ENCODE data around the gene IPMK. TPM values are rescaled to one million over a fixed set of nuclear protein-coding genes. Genes with fewer than 3 reads are reported as not detected.

The IPMK gene
- total RNA-seq, 4 donors from 2014 or later = 2.6 to 17.1 (median 12.9) TPM

GRCh38 chr10:58212622-58213021, 55.1 kb downstream of the IPMK start:
- intact Hi-C loops (cut with DNase I; ENCODE audit: low total_unique reads) = no loop called here
- no peak for TF ChIP-seq POLR2AphosphoS5 (IDR thresholded peaks at IDR 0.05)
- no peak for TF ChIP-seq POLR2A (IDR thresholded peaks at IDR 0.05)
- TF ChIP-seq CTCF (IDR thresholded peaks at IDR 0.05) = no peak
- no peak for TF ChIP-seq EP300 (IDR thresholded peaks at IDR 0.05; ENCODE audit: low read depth)
- Histone ChIP-seq H3K27me3 (no peaks in the 10 kb centered on the region), H3K4me3 (no peak overlapping the region), H3K36me3 (no peaks in the 10 kb centered on the region), H3K4me1 (no peaks in the 10 kb centered on the region), H3K9me3 (no peaks in the 10 kb centered on the region), H3K27ac (no peak overlapping the region)
- no peak for DNase-seq
- in situ Hi-C loops (cut with MboI; ENCODE audit: low pct_ligation_motif_present in 1 of 4, low pct_unique_long_range_greater_than_20kb in 1 of 4, low sequenced_read_pairs in 3 of 4) = no loop called here
- 93% methylated on average over 3 of the region's 3 CpGs; no CpG with 5 or more reads in 1 of the 2 donors for WGBS, 2 donors (ENCODE audit: low coverage in 1 of 2)

GRCh38 chr10:58210160-58210559, 57.5 kb downstream of the IPMK start:
- intact Hi-C loops (cut with DNase I; ENCODE audit: low total_unique reads) = no loop called here
- DNase-seq = no peak
- no peak for TF ChIP-seq EP300 (IDR thresholded peaks at IDR 0.05; ENCODE audit: low read depth)
- no peak for TF ChIP-seq POLR2AphosphoS5 (IDR thresholded peaks at IDR 0.05)
- TF ChIP-seq POLR2A (IDR thresholded peaks at IDR 0.05) = no peak
- TF ChIP-seq CTCF (IDR thresholded peaks at IDR 0.05) = no peak

GRCh38 chr10:58209669-58210068, 58.0 kb downstream of the IPMK start:
- TF ChIP-seq POLR2A (IDR thresholded peaks at IDR 0.05) = no peak
- no peak for TF ChIP-seq POLR2AphosphoS5 (IDR thresholded peaks at IDR 0.05)
- no peak for TF ChIP-seq CTCF (IDR thresholded peaks at IDR 0.05)
- no peak for TF ChIP-seq EP300 (IDR thresholded peaks at IDR 0.05; ENCODE audit: low read depth)
- no peak for DNase-seq
- Histone ChIP-seq H3K27ac (no peak overlapping the region), H3K36me3 (no peaks in the 10 kb centered on the region), H3K9me3 (no peaks in the 10 kb centered on the region), H3K4me1 (no peaks in the 10 kb centered on the region), H3K4me3 (no peak overlapping the region), H3K27me3 (no peaks in the 10 kb centered on the region)
- 95% methylated on average over 3 of the region's 3 CpGs; no CpG with 5 or more reads in 1 of the 2 donors for WGBS, 2 donors (ENCODE audit: low coverage in 1 of 2)
- in situ Hi-C loops (cut with MboI; ENCODE audit: low pct_ligation_motif_present in 1 of 4, low pct_unique_long_range_greater_than_20kb in 1 of 4, low sequenced_read_pairs in 3 of 4) = no loop called here
- intact Hi-C loops (cut with DNase I; ENCODE audit: low total_unique reads) = no loop called here

More at GRCh38 chr10:58210160-58210559, 57.5 kb downstream of the IPMK start:
- Histone ChIP-seq H3K4me1 (no peaks in the 10 kb centered on the region), H3K27ac (no peak overlapping the region), H3K9me3 (no peaks in the 10 kb centered on the region), H3K27me3 (no peaks in the 10 kb centered on the region), H3K4me3 (no peak overlapping the region), H3K36me3 (no peaks in the 10 kb centered on the region)
- in situ Hi-C loops (cut with MboI; ENCODE audit: low pct_ligation_motif_present in 1 of 4, low pct_unique_long_range_greater_than_20kb in 1 of 4, low sequenced_read_pairs in 3 of 4) = no loop called here
- 83 to 92% methylated on average over 1 to 6 of the region's 6 CpGs for WGBS, 2 donors (ENCODE audit: low coverage in 1 of 2)

GRCh38 chr10:58206251-58206650, 61.4 kb downstream of the IPMK start:
- intact Hi-C loops (cut with DNase I; ENCODE audit: low total_unique reads) (no loop called here), in situ Hi-C loops (cut with MboI; ENCODE audit: low pct_ligation_motif_present in 1 of 4, low pct_unique_long_range_greater_than_20kb in 1 of 4, low sequenced_read_pairs in 3 of 4) (no loop called here)
- Histone ChIP-seq H3K4me3 (no peak overlapping the region), H3K27ac (no peak overlapping the region), H3K36me3 (no peaks in the 10 kb centered on the region), H3K9me3 (no peaks in the 10 kb centered on the region), H3K4me1 (no peaks in the 10 kb centered on the region), H3K27me3 (no peaks in the 10 kb centered on the region)
- DNase-seq = no peak
- WGBS, 2 donors (ENCODE audit: low coverage in 1 of 2) = 93 to 98% methylated on average over 1 of the region's 1 CpG
- TF ChIP-seq POLR2A (IDR thresholded peaks at IDR 0.05) = no peak
- TF ChIP-seq POLR2AphosphoS5 (IDR thresholded peaks at IDR 0.05) = no peak
- no peak for TF ChIP-seq CTCF (IDR thresholded peaks at IDR 0.05)

Measured in transverse colon (tissue), 4 donors.